ENCODE results near the gene KCNMA1.

The KCNMA1 gene

DNA sequence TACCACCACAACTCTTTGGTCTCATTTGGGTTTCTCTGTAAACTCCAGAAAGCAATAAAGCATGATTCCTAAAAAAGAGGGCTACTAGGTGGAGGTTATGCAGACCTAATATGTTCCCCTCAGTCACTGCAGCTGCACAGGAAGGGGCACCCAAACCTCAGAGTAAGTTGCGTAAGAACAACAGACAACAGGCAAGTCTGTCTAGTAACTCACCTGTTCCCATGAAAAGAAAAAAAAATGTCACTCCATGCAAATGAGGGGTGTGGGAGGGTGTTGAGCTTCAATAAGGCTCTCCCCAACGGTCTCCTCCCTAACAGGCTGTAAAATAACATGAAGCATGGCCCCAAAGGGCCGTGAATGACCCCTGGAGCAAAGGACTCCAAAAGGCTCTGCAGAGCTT, 461.4 kb downstream of the KCNMA1 start:
- DNase-seq (ENCODE audit: low spot score), result no peak

DNA sequence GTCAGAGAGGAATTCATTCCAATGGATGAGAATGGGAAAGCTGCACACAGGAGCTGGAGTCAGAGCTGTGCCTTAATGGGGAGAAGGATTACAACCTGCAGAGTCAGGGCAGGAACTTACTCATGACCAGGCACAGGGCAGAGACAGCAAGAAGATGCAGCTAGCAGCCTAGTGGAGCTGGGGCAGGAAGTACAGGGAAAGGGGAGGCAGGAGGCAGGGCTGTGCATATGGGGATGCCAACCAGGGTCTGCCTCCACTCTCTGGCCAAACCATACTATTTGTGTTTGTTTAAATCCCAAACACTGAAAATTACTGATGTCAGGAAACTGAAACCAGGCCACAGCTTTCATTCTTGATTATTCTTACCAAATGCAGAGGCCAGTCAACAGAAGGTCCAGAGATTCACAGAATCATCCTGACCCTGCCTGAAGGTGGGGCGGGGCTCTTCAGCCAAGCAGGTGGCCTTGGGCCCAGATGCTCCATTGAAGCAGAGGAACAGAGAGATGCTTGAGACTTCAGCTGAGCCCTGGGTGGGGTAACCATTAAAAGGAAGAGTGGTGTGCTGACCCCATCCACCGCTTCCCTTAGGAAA, 461.9 kb downstream of the KCNMA1 start:
- DNase-seq (ENCODE audit: low spot score), result no peak

DNA sequence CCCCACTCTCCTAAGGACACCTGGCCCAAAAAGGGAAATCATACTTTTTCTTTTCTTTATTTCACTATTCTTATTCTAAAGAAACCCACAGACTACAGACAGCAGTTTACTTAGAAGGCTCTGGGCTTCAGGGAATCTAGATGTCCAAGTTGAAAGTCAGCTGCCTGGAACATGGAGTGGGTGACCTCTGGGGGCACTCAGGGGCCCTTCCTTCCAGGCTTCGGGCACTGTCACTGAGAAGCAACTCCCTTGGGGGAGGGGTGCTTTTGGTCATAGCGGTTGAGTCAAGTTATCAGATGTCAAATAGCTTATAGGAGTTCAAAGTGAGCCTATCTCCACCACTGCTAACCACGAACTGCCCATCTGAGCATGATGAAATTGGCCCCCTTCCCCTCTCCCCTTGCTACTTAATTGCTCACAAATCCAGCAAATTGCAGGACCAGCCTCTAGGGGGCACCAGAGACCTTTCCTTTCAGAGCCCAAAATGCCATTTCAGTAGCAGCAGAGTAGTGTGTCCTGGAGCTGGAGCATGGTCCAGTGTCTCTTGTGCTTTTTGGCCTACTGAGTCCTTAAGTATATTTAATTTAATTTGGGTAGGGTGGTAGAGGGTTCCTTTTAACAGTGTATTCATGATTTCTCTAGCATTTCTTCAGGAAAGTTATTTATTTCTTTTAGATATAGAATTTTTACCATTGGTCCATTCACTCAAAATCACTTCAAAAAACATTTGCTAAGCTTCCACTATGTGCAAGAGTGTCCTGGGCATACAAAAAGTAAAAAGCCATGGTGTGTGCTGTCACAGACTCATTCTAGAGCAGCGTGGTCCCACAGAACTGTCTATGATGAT, 463.8 kb downstream of the KCNMA1 start:
- peak; percentile 61 for DNase-seq (ENCODE audit: low spot score)

DNA sequence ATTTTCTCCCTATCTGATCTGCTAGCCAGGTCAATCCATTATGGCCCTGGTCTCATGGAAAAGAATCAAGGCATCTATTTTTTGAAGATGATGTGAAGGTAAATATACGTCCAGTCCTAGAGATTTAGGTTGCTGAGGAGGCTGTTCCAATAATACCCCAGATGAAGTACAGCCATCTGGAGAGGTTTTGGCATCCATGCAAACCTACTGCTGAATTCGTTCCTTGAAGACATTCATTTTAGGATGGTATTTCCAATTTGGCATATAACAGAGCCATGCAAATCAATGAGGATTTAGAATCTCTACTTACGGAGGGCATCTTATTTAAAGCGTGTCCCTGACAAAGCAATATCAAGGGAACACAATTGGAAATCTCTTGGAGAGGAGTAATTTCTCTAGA, 465.5 kb downstream of the KCNMA1 start:
- DNase-seq (ENCODE audit: low spot score), result no peak

DNA sequence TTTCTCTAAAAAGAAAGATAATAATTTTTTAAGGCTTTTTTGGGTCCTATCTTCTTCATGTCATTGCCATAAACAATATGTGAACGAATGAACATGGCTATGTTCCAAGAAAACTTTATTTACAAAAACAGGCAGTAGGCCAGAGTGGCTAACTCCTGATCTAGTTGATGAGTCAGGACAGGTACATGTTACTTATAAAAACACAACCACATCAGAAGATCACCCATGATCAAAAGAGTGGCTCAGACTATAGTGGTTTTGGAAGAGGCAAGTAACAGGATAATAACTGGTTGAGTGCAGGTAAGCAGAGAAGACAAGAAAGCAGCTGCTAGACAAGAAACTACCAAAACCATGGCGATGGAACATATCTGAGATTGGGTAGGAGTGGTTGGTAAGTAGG, 468.7 kb downstream of the KCNMA1 start:
- no peak for DNase-seq (ENCODE audit: low spot score)

DNA sequence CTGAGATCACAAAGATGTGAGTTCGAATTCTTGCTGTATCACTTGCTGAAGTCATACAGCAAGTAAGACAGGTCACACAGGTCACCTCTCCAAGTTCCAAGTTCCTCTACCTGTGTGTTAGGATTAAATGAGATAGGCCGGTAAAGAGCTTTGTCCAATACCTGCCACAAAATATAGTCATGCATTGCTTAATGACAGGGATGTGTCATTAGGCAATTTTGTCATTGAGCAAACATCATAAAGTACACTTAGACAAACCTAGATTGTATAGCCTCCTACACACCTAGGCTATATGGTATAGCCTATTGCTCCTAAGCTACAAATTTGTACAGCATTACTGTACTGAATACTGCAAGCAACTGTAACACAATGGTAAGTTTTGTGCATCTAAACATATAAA, 469.4 kb downstream of the KCNMA1 start:
- DNase-seq (ENCODE audit: low spot score), result no peak

DNA sequence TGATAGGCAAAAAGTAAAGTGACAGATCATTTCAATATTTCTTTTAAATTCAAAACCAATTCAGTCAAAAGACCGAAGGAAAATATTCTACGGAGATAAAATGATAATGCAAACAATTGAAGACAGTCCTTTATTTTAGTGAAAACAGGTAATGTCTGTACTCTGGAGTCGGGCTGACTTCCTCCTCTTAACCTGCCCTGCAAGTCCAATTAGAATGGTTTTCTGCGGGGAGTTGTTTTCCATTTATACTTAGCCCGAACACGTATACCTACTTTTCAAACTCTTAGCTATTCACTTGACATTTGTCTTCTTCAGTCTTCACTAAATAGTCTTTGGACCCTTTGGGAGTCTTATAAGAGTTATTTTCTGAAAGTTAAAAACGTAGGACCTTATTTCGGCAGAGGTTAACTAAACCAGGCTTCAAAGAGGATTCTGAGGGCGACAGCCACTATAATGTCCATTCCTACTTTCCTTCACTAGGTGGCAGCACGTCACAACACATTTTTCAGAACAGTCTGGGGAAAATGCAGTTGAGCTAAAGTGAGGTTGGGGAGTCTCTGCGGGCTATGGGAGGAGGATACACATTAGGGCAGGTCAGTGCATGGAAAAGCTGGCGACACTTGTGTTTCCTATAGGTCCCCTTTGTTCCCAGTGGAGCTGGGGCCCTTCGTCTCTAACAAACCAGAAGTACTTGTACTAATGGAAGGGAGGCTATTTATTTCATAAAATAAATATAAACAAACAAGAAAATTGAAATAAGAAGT, 472.0 kb downstream of the KCNMA1 start:
- peak; percentile 16 for DNase-seq (ENCODE audit: low spot score)

DNA sequence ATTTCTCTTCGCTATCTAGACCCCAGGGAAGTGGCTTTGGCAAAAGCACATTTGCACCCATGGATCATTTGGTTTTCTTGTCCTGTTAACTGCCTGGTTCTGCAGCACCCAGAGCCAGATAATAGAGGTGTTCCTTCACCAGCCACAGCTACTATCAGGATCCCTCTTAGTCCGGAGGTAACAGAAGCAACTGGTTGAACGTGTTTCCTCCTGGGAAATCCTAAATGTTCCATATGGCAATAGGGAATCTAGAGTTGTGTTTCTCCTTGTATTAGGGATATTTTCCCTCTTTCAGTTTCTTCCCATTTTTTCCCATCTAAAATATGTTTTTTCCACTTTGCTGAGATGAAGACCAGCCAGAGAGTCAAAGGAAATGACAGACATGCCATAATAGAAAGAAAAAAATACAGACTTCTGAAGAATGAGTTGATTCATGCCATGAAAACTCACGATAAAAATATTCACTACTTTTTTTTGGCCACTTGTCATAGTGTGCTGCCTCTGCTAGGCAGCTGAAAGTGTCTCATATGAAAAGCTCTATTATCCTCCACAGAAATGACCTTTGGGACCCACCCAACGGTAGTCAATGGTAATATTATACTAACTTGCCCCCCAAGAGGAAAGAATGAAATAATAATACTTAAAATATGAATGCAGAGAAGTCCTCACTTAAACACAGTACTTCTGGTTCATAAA, 472.8 kb downstream of the KCNMA1 start:
- no peak for DNase-seq (ENCODE audit: low spot score)

DNA sequence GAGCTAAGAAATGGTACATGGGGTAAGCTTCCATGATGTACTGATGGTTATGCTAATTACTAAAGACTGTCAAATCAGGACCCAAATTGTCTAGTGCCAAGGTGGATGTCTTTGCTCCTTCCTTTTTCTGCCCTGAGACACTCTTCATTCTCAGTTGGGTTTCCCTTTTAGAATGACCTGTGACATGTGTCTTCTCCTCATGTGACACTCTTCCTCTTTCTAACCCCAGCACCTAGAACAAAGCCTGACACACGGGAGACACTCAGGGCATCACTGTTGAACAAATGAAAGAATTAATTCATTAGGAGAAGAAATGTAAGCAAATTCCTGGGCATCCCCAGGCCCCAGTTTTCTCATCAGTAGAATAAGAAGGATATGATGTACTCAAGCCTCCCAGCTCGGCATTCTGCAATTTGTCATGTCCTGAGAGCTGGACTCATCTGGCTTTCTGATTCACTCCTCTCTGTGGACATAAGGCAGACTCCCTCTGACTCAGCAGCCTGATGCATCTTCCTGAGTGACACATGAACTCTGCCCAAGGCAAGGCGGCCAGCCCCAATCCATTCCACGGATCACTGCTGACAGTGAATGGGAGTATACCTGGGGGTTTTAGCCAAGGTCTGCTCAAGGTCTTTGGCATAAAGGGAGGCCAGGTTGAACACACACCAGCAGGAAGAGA, 473.8 kb downstream of the KCNMA1 start:
- no peak for DNase-seq (ENCODE audit: low spot score)

DNA sequence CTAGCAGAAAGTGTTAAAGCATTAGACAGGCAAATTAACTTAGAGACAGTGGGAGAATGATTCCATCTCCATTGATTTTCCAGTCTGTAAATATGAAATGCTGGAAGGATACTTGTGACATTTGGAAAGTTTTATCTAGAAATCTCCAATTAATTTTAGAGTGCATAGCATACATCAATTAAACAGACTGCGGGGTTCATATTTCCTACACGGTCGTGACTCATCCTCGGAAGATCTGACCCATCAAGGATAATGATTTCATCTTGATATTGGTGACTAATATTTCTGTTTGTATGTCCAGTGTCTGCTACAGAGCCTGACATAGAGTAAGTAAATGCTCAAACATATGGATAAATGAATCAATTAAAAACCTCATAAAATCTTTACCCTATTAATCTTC, 474.9 kb downstream of the KCNMA1 start:
- DNase-seq (ENCODE audit: low spot score), result no peak

DNA sequence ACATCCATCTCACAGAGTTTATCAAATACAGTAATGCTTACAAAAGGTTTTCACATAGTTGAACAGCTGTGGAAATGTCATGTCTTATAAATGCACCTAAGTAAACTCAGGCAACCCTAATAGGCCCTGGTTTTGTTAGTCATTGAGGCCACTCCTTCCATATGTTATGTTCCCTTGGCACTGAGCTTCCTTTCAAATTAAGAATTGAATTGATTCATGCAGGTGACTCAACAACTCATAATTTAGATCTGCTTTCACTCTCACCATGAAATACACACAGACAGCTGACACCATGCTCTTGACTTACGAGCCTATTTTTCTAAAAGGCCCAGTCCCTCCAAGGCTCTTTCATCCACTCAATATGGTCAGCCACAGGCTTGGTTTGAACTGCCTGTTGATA, 476.9 kb downstream of the KCNMA1 start:
- no peak for DNase-seq (ENCODE audit: low spot score)

DNA sequence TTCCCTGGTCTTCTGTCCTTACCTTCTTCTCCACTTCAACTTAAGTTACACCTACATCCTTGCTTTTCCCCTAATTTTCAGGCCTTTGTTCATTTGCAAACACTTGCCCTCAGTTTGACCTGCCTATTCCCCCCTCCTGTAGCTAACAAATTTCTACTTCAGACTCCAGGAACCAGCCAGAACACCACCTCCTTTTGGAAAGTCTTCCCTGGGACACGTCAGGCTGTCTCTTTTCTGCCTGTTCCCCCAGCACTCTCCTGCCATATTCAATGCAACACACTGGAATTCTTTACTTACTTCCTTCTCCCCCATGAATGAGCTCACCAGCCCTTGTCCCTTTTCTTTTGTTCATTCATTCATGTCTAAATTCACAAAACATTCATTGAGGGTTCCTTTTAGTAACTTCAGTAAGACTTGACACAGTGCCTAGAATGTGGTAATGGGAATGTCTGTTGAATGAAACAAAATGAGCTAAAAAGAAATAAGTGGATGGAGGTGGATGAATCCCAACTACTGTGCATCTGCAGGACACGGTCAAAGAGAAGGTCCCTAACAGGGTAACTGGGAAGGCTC, 478.0 kb downstream of the KCNMA1 start:
- DNase-seq (ENCODE audit: low spot score), result no peak

DNA sequence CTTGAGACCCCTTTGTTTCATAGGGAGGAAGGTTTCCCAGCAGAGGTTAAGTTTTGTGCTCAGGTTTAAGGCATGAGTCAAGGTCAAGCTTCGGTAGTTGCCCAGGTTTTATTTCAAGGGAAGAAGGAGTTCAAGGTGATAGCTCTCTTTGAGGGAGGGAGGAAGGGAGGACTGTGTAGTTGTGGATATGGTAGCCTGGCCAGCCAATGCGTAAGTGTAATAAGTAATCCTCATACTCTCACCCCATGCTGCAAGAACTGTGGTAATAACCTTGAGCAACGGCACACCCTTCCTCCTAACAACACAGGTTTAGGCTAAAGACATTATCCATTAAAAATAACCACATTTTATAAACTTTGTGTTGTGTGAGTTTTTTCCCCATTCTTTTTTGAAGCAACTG, 478.9 kb downstream of the KCNMA1 start:
- DNase-seq (ENCODE audit: low spot score), result no peak

DNA sequence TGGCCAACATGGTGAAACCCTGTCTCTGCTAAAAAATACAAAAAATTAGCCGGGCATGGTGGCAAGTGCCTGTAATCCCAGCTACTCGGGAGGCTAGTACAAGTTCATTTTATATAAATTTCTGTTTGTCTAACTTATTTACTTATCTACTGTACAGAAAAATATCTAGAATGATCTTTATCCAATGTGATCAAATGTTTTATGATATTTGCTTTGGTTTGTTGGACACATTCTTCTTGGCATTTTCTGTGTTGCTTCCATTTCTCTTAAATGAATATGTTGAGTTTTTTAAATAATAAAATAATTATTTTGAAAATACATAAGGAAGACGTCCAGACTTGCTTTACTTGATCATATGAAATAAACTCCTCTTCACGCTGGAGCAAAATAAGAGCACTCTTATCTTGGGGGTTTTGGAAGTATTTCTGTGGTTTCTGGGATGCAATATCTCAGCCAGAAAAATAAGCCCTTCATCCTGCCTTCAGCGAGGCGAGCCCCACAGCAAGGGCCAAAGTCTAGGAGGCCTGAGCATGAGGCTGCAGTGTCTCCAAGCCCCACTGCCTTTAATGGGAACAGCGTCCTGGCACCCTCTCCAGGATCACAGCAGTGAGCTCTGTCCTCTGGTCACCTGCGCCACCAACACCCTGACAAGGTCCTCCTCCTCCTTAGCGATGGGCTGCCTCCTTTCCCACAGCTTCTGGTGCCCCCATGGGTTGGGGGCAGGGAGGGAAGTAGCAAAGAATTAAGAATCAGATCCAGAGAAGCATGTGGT, 480.2 kb downstream of the KCNMA1 start:
- DNase-seq (ENCODE audit: low spot score), result no peak

DNA sequence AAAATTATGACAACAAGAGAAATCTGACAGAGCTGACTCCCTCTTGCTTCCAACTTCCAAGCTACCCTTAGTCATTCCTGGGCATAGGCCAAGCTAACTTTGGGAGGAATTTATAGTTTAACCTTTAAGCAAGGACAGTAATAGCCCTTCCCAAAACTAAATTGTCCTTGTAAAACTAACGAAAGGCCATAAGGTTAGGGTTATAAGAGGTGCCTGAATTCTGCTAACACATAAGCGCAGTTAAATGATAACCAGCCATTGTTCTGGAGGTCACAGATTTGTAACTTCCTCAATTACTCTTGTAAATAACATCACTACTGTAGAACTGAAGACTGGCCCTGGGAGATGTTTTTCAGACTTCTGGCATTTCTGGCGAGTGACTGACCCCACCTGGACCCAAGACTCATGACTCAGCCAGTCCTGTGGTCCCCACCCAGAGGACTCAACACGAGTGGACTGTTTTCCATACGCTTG, 481.2 kb downstream of the KCNMA1 start:
- DNase-seq (ENCODE audit: low spot score), result no peak

DNA sequence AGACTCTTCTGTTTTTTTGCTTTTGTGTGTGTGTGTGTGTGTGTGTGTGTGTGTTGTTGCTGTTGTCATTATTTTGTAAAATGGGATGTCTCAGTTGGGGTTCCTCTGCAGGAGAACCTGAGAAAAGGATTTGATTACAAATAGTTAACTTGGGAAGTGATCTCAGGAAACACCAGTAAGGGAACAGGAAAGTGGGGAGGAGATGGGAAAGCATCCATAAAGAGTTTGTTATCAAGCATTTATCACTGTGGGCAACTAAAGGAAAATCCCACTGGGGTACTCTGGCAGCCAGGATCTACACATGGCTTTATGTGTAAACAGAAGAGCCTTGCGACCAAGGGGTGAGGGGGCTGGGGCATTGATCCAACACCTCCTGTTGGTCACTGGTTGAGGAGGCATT, 485.4 kb downstream of the KCNMA1 start:
- no peak for DNase-seq (ENCODE audit: low spot score)

DNA sequence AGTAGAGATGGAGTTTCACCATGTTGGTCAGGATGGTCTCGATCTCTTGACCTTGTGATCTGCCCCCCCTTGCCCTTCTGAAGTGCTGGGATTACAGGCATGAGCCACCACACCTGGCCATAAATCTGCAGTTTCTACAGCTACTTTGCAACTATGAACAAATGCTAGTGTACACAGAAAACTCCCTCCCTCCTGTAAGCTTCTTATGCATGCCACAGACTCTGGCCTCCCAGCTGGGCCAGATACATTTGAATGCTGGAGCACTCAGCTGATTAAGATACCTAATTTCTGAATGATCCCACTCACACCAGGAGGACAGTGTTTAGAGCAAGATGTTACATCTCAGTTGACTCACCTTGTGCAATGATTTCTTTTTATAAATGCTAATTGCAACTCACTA, 486.2 kb downstream of the KCNMA1 start:
- no peak for DNase-seq (ENCODE audit: low spot score)

DNA sequence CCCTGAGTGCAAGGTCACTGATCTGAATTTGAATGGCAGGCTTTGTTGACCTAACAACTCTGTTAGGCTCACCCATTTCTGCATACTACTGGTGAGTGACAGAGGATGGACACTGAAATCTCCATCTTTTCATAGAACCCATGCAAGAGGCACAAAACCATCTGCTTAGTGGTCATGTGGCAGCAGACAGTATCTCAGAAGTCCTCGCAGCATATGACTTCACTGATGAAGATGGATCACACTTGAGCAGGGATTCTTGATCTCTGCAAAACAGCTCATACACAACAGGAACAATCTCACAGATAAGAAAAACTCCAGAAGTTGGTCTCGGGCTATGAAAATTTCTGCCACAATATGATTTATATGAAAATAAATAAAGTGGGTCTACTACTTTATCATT, 487.9 kb downstream of the KCNMA1 start:
- no peak for DNase-seq (ENCODE audit: low spot score)

DNA sequence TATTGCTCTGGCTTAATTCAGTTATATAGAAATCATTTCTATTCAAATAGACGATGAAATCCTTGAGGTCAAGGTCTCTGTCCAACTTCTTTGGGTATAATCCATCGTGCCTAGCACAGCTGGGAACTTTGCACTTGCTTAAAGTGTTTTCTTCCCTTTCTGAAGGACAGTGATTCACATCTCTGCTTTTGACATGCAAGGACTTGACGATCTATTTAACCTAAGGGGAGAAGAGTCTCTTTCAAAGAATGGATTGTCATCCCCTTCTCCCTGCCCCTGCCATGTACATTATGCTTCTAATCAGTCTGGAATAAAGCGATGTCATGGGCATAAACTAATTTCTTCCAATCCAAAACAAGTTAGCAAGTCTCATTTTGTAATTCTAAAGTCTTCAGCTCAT, 488.6 kb downstream of the KCNMA1 start:
- no peak for DNase-seq (ENCODE audit: low spot score)

DNA sequence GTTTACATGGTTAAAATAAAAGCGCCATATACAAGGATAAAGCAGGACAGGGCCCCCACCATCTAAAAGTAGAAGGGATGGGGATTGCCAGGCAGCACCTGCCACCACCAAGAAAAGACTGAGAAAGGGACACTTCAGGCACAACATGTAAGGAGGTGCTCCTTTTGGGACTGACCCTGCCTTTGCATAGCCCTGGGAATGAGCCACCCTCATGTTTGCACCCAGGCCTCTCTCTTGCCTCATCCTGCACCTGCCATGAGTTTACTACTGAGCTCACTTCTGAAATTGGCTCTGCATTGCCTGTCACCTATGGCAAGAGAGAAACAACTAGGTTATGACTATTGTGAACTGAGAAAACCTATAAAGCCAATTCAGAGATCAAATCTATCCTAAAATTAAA, 489.7 kb downstream of the KCNMA1 start:
- no peak for DNase-seq (ENCODE audit: low spot score)

All from hematopoietic multipotent progenitor cell treated with erythropoietin and hydrocortisone succinate and interleukin-3 and kit ligand, for 15 days (in vitro differentiated cells).